ENCODE data around the gene FRMD7. TPM values are rescaled to one million over a fixed set of nuclear protein-coding genes. Genes with fewer than 3 reads are reported as not detected.

Gene FRMD7
- total and polyA plus RNA-seq, 10 of the 15 experiments (the other 5 are each of a cell fraction or from before 2014, with no cell fraction given), result 0.03 to 0.94 TPM; not detected in 8

DNA sequence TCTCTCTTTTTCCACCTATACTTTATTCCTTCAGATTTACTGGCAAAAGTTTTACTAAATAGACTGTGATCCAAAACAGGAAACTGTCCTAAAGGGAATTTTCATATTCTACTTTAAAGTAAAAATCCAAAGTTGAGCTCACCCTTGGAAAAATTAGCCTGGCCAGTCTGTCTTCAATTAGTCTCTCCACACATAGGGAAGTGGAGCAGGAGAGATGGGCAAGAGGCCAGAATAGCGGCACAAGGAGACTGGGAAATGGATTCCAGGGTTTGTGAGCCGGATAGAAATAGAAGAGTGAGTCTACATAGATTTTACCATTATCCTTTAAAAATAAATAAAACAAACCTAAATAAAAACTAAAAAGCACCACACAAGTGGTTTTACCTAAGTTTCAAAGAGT, 16.2 kb upstream of the FRMD7 start (continued):
- TF ChIP-seq GATAD2B (conservative IDR thresholded peaks at IDR 0.05; ENCODE audit: low read depth) (no peak), IRF4 (IDR thresholded peaks at IDR 0.05; ENCODE audit: low read depth, low read length) (no peak), ATF7 (IDR thresholded peaks at IDR 0.05; ENCODE audit: low read depth) (no peak), RBBP5 (conservative IDR thresholded peaks at IDR 0.05) (no peak), NR2C1 (IDR thresholded peaks at IDR 0.05) (no peak), CHD1 (IDR thresholded peaks at IDR 0.05; ENCODE audit: low read depth, low read length) (no peak), BHLHE40 (IDR thresholded peaks at IDR 0.05; ENCODE audit: borderline replicate concordance in 1 of 2, low read depth in 2 of 2, low read length in 1 of 2) (no peak)
- TF ChIP-seq, protein P1, sequence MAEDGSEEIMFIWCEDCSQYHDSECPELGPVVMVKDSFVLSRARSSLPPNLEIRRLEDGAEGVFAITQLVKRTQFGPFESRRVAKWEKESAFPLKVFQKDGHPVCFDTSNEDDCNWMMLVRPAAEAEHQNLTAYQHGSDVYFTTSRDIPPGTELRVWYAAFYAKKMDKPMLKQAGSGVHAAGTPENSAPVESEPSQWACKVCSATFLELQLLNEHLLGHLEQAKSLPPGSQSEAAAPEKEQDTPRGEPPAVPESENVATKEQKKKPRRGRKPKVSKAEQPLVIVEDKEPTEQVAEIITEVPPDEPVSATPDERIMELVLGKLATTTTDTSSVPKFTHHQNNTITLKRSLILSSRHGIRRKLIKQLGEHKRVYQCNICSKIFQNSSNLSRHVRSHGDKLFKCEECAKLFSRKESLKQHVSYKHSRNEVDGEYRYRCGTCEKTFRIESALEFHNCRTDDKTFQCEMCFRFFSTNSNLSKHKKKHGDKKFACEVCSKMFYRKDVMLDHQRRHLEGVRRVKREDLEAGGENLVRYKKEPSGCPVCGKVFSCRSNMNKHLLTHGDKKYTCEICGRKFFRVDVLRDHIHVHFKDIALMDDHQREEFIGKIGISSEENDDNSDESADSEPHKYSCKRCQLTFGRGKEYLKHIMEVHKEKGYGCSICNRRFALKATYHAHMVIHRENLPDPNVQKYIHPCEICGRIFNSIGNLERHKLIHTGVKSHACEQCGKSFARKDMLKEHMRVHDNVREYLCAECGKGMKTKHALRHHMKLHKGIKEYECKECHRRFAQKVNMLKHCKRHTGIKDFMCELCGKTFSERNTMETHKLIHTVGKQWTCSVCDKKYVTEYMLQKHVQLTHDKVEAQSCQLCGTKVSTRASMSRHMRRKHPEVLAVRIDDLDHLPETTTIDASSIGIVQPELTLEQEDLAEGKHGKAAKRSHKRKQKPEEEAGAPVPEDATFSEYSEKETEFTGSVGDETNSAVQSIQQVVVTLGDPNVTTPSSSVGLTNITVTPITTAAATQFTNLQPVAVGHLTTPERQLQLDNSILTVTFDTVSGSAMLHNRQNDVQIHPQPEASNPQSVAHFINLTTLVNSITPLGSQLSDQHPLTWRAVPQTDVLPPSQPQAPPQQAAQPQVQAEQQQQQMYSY (CRISPR knock-in tag; IDR thresholded peaks at IDR 0.05), result no peak

DNA sequence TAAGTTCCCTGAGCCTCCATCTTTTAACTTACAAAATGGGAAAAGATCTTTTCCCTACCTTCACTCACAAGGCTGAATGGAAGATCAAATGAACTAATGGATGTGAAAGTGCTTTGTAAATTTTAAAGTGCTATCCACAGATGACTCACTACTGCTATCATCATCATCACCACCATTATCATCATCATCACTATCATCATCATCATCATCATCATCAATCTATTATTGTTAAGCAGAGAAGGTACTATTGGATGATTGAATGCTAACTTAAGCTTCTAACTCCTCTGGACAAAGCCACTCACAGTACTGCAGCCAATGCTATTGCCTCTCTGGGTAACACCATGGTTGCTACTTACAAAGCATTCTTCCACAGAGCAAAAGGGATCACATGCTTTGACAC, 1.9 kb downstream of the FRMD7 start:
- intact Hi-C loops (cut with micrococcal nuclease; ENCODE audit: unreplicated experiment), result no loop called here
- TF ChIP-seq SIX5 (IDR thresholded peaks at IDR 0.05; ENCODE audit: low read depth, low read length, severe bottlenecking) (no peak), NFYA (IDR thresholded peaks at IDR 0.05; ENCODE audit: borderline replicate concordance, low read depth, low read length) (no peak), RAD21 (IDR thresholded peaks at IDR 0.05; ENCODE audit: insufficient read depth, low read depth, low read length) (no peak), IKZF2 (IDR thresholded peaks at IDR 0.05) (no peak), IKZF1 (conservative IDR thresholded peaks at IDR 0.05) (no peak), TBL1XR1 (IDR thresholded peaks at IDR 0.05; ENCODE audit: low read depth, low read length) (no peak), ZNF622 (IDR thresholded peaks at IDR 0.05) (no peak)
- TF ChIP-seq, protein P2, sequence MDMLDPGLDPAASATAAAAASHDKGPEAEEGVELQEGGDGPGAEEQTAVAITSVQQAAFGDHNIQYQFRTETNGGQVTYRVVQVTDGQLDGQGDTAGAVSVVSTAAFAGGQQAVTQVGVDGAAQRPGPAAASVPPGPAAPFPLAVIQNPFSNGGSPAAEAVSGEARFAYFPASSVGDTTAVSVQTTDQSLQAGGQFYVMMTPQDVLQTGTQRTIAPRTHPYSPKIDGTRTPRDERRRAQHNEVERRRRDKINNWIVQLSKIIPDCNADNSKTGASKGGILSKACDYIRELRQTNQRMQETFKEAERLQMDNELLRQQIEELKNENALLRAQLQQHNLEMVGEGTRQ (IDR thresholded peaks at IDR 0.05; ENCODE audit: borderline replicate concordance, low read depth, low read length), result no peak
- SMC1A ChIA-PET (ENCODE audit: uncharacterized antibody, unreplicated experiment), result interaction anchor here (1.2 kb wide), 1 partner anchor 30 kb away, joined by 3 read pairs; no protein-coding TSS in a partner anchor
- Histone ChIP-seq H3K36me3 (ENCODE audit: control insufficient read depth in 2 of 2, insufficient read depth in 2 of 2, low read length in 1 of 2) (no peaks in the 10 kb centered on the region), H3K4me1 (ENCODE audit: control insufficient read depth, insufficient read depth, low read length) (no peaks in the 10 kb centered on the region), H3K79me2 (ENCODE audit: control insufficient read depth, insufficient read depth, low read length) (no peaks in the 10 kb centered on the region), H3K9ac (ENCODE audit: control insufficient read depth, insufficient read depth, low read length) (no peak overlapping the region), H4K20me1 (ENCODE audit: control insufficient read depth, insufficient read depth) (no peaks in the 10 kb centered on the region), H3K4me3 (no peak overlapping the region), H3K27me3 (replicated peaks in 1 of 2; ENCODE audit: control insufficient read depth in 2 of 2, insufficient read depth in 2 of 2, low read length in 1 of 2) (no peaks in the 10 kb centered on the region), H3K4me2 (ENCODE audit: control insufficient read depth, insufficient read depth) (no peak overlapping the region), H2AFZ (ENCODE audit: control insufficient read depth, low read depth, low read length) (no peak overlapping the region), H3K9me3 (replicated peaks; ENCODE audit: control insufficient read depth, insufficient read depth, low read length) (no peaks in the 10 kb centered on the region), H3K27ac (ENCODE audit: control insufficient read depth, insufficient read depth) (no peak overlapping the region)
- ATAC-seq, result no peak
- CTCF ChIA-PET, result no interaction called here
- no TSS peak for BruUV-seq (replicated peaks)
- DNase-seq (ENCODE audit: low read depth, low spot score), result no peak
- RAD21 ChIA-PET (ENCODE audit: unreplicated experiment), result no interaction called here
- FAIRE-seq, result no peak
- in situ Hi-C loops (cut with MboI), result no loop called here
- POLR2A ChIA-PET, result no interaction called here
